Glomerular visceral epithelial cell (primary cell): ENCODE data around the gene IPO5.
"Not testable (repeated sequence)": the region's sequence is repeated elsewhere in the genome, so short reads cannot be mapped to it uniquely, and the experiment has no call there.

ENCODE experiments used
- DNase-seq: peaks from one replicate; pipeline ENCODE4 v3.0.0-alpha.2; 2016; ENCODE audit errors: extremely low spot score

IPO5 gene

DNA sequence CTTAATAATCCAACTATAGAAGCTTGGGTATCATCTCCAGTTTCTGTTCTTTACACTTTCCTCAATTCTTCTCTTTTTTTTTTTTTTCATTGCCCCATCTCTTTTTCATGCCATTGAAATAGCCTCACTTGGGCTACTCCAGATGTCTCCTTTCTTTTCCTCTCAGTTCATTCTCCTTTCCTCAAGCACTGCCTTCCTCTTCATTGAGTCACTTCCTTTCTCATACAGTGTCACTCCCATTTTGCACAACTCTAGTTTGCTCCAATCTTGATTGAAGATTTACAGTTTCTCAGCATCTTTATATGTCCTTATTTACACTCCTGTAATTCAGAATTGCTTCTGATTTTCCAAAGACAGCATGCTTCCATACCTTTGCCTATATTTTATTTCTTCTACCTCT is 61.3 kb downstream of the IPO5 start:
- no peak for DNase-seq

DNA sequence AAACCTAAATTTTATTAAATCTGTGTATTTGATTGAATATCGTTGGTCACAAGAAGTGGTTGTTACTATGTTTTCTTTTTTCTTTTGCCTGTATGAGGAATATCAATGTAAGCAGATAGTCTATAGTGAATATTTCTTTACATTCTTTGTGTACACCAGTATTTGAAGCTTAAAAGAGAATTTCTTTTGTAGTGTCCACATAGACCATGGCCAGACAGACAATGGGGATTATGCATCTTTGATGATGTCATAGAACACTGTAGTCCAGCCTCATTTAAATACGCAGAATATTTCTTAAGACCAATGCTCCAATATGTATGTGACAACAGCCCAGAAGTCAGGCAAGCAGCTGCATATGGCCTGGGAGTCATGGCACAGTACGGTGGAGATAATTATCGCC is 64.8 kb downstream of the IPO5 start:
- DNase-seq: no peak

DNA sequence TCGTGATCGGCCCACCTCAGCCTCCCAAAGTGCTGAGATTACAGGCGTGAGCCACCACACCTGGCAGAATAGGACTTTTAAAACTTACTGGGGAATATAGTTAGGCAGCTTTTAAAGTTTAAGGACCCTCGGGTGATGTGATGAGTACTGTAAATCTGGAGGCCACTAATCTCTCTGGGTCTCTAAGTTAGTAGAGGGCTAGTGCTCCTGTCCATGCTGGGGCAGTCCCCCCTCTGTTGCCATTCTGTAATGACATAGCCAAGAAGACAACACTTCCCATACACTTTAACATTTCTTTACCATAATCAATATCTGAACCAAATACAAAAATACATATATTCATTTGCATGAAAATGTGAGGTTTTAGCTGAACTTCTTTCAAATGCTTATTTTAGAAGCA is 65.7 kb downstream of the IPO5 start:
- no peak for DNase-seq

DNA sequence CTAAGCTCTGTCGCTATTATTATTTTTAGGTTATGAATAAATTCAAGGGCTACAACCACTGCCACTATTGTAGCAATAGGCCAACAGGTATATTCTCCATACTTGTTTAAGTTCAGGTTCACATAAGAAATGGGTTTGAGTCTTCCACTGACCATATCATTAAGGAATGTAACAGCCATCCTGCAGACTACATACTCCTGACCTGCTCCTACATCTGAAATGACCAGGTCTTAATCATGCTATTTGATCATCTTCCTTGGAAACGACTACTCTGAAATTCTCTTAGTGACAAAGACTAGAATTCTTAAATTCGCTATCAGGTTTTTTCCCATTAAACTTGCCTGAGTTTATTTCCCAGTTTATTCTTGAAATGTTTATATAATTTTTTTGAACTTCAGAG is 66.8 kb downstream of the IPO5 start:
- DNase-seq: no peak

GRCh38 chr13:98022210-98022609 is 68.7 kb downstream of the IPO5 start:
- DNase-seq: peak; percentile 21

DNA sequence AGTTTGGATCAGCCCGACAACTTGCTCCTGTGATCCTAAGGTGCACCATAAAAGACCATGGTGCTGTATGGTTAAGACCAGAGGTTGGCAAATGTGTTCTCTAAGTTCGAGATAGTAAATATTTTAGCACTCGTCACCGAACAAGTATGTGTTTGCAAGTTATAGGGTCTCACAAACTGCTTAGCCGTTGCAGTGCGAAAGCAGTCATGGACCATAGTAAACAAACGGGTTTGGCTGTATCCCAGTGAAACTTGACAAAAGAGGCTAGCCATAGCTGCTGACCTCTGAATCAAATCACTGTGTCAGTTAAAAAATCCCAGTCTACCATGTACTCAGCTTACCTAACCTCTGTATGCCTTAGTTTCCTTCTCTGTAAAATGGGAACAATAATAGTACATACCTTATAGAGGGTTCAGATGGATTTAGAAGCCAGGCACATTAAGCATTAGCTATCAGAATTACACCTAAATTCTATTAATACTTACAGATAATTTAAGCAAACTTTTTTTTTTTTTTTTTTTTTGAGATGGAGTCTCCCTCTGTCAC is 72.1 kb downstream of the IPO5 start:
- DNase-seq: no peak

DNA sequence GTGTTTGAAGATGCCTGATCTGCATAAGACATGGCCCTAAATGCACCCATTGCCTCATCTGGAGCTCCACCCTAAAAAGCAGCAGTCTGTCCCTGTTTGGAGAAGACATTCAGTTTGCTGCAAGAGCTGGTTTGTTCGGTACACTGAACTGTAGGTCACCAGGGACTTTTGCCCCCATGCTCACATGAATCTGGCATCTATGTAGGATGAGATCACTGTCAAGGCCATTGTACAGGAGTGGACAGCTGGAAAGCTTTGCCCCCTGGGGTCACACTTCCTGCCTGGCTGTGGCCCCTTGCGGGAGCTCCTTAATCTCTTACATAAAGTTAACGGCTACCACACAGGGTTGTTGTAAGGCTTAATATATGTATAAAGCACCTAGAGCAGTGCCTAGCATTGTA is 73.0 kb downstream of the IPO5 start:
- peak; percentile 24 for DNase-seq

DNA sequence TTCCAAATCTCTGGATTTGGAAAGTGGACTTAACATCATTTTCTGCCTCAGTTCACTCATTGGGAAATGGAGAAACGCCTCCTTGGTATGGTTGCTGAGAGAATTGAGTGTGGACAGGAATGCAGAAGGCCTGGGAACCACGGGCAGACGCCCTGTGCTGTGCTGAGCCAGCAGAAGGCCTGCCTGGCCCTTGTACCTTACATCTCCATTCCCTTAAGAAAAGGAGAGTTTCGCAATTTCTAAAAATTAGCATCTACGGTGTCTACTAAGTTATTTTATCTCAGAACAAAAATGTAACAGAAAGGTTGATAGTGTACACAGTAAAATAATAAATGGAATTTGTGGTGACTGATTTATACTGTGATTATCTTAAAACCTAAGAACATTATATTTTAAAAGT is 78.7 kb downstream of the IPO5 start:
- no peak for DNase-seq

GRCh38 chr13:98033277-98034247 is 80.1 kb downstream of the IPO5 start:
- peak; percentile 60 for DNase-seq

- DNase-seq: no peak
These were observed 81.9 kb downstream of the IPO5 start for GRCh38 chr13:98035373-98035772.

DNA sequence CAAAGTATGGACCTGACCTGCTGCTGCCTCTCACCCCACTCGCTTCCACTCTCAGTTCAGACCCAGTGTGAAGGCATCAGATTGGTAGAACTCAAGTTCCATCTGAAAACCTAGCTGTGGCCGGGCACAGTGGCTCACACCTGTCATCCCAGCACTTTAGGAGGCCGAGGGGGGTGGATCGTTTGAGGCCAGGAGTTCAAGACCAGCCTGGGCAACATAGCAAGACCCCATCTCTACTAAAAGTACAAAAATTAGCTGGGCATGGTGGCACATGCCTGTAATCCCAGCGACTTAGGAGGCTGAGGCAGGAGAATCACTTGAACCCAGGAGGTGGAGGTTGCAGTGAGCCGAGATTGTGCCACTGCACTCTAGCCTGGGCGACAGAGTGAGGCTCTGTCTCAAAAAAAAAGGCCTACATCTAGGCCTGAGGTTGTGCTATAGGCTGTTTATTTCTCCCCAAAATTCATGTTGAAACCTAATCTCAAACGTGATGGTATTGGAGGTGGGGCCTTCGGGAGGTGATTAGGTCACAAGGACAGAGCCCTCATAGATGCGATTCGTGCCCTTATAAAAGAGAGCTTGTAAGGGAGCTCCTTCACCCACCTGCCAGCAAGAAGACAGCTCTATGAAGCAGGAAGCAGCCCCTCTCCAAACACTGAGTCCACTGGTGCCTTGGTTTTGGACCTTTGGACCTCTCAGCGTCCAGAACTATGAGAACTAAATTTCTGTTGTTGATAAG is 83.3 kb downstream of the IPO5 start:
- DNase-seq: not testable (repeated sequence)

DNA sequence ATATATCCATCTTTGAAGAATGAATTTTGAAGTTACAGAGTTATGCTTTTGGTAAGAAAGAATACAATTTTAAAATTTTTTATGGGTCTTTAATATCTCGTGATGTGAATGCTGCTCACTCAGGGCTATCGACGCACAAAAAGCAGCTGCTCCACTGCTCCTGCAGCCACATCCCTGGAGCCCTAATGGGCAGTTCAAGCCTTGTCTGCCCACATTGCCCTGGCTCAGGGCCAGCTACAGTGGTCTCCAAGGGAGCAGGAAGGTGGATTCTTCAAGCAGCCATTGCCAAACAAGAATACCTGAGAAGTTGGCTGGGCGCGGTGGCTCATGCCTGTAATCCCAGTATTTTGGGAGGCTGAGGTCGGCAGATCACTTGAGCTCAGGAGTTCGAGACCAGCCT is 85.8 kb downstream of the IPO5 start:
- DNase-seq: no peak

- DNase-seq: no peak
These were observed 86.5 kb downstream of the IPO5 start for GRCh38 chr13:98039964-98040363.

DNA sequence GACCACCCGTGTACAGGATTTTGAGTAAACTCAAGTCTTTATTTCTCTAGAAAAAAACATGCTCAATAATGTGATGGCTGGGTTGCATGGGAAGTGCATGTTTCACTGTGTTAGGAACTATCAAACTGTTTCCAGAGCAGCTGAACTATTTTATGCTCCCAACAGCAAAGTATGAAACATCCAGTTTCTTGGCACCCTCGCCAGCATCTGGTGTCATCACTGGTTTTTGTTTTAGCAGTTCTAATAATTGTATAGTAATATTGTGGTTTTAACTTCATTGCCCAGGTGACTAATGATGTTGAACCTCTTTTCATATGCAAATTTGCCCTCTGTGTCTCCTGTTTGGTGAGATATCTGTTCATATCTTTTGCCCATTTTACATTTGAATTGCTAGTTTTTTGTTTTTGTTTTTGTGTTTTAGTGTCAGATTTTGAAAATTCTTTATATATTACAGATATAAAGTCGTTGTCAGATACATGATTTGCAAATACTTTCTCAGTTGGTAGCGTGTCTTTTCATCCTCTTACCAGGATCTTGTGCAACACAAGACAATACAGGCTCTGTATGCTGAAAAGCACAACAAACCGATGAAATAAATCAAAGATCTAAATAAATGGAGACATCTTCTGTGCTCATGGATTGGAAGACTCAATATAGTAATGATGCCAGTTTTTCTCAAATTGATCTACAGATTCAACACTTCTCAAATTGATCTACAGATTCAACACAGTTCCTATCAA is 87.8 kb downstream of the IPO5 start:
- no peak for DNase-seq

GRCh38 chr13:98044301-98044700 is 90.8 kb downstream of the IPO5 start:
- DNase-seq: peak; percentile 72

DNA sequence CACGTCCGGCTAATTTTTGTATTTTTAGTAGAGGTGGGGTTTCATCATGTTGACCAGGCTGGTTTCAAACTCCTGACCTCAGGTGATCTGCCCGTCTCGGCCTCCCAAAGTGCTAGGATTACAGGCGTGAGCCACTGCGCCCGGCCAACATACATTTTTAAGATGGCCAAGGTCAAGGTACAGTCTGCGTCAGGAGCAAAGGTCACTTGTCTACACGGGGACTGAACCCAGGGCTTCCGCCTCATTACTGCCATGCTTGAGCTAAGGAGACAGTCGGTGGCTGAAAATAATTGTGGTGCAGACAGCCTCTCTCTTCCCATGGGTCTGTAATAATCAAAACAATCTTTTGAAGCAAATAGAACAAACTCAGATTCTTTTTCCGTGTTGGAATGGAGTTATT is 94.3 kb downstream of the IPO5 start:
- DNase-seq: not testable (repeated sequence)

DNA sequence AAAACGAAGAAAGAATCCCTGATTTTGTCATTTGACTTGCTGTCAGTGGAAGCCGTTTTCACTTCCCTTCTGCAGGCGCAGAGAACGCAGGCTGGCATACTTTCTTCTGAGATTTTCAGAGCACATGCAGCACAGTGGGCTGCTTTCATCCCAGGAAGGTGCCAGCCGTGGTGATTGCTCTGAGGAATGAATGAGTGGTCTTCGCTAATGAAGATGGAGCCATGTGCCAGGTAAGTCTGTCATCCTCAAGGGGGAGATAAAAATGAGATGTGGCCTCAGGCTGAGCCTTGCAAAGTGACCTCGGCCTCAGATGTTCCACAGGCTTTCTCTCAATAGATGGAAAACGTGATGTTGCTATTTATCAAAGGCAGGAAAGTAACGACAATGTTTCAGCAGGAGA is 94.8 kb downstream of the IPO5 start:
- no peak for DNase-seq

DNA sequence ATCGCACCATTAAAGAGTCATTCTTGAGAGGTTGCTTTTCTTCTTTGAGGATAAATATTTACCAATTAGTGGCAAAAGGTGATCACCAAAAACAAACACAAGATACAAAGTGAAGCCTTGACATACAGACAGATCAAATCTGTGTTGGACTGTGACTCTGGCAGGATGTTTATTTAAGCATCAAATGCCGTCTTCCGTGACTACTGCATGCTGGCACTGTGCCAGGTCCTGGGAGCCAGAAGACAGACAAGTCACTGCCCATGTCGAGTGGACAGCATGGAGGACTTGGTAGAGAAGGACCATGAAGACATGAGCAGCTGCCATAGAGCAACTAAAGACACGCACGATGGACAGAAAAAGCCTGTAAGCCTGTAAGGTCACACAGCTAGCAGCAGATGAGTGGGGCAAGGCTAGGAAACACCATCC is 96.6 kb downstream of the IPO5 start:
- DNase-seq: peak; percentile 63

- DNase-seq: no peak
These were observed 98.9 kb downstream of the IPO5 start for GRCh38 chr13:98052412-98052811.

- no peak for DNase-seq
These were observed 100.8 kb downstream of the IPO5 start for GRCh38 chr13:98054301-98054700.

GRCh38 chr13:98055623-98056022 is 102.1 kb downstream of the IPO5 start:
- DNase-seq: no peak

- DNase-seq: no peak
These were observed 103.5 kb downstream of the IPO5 start for GRCh38 chr13:98056839-98057410.
